HepG2 (cell line): ENCODE data around the gene EIF2AK2. TPM values are rescaled to one million over a fixed set of nuclear protein-coding genes. Genes with fewer than 3 reads are reported as not detected.

Source experiments
- CHD2 ChIP-seq: IDR thresholded peaks from 2 replicates; pipeline ENCODE4 v1.6.1; 2011; ENCODE audit warnings: low read depth, low read length, improper control_type of control experiment
- DNMT3B ChIP-seq: conservative IDR thresholded peaks from 2 replicates; pipeline ENCODE4 v1.6.1; 2016; ENCODE audit warnings: missing biosample characterization, control low read depth
- EP300 ChIP-seq, 3 experiments: sonication (generic) in 1 of 3; formaldehyde crosslinking in 1 of 3; IDR thresholded peaks; 2 replicates each; pipeline versions ENCODE4 v1.5.1 to v1.6.1; 2011 to 2020; ENCODE audit warnings: low read depth in 2 of 3, low read length in 2 of 3, borderline replicate concordance in 1 of 3, improper control_type of control experiment in 1 of 3, mild to moderate bottlenecking in 1 of 3, missing genetic modification reagents in 1 of 3, moderate library complexity in 1 of 3
- MAFK ChIP-seq, 2 experiments: IDR thresholded peaks in 1 of 2; conservative IDR thresholded peaks in 1 of 2; 2 replicates each; pipeline ENCODE4 v1.6.1; 2011; ENCODE audit warnings: improper control_type of control experiment in 2 of 2, low read length in 2 of 2
- SETDB1 ChIP-seq: sonication (generic); formaldehyde crosslinking; IDR thresholded peaks from 2 replicates; pipeline ENCODE4 v1.5.1; 2020; ENCODE audit warnings: missing genetic modification reagents, mild to moderate bottlenecking, borderline replicate concordance
- TBP ChIP-seq: sonication (generic); formaldehyde crosslinking; IDR thresholded peaks from 2 replicates; pipeline ENCODE4 v1.5.0; 2020; ENCODE audit warnings: missing genetic modification reagents
- ZFX ChIP-seq: sonication (generic); formaldehyde crosslinking; IDR thresholded peaks from 2 replicates; pipeline ENCODE4 v1.4.0; 2020; ENCODE audit warnings: mild to moderate bottlenecking, low read depth, missing genetic modification reagents, moderate library complexity
- ZNF24 ChIP-seq: fragments of 450-650 bp; IDR thresholded peaks from 2 replicates; pipeline ENCODE4 v1.6.1; 2017; ENCODE audit warnings: antibody characterized with exemption, mild to moderate bottlenecking
- ZNF281 ChIP-seq: sonication (generic); formaldehyde crosslinking; IDR thresholded peaks from 2 replicates; pipeline ENCODE4 v1.4.0; 2020; ENCODE audit warnings: missing genetic modification reagents, borderline replicate concordance
- ZNF354B ChIP-seq: sonication (generic); formaldehyde crosslinking; IDR thresholded peaks from 2 replicates; pipeline ENCODE4 v1.8.0; 2022; ENCODE audit warnings: mild to moderate bottlenecking, missing genetic modification reagents
- ZNF549 ChIP-seq: sonication (generic); formaldehyde crosslinking; IDR thresholded peaks from 2 replicates; pipeline ENCODE4 v1.5.0; 2020; ENCODE audit warnings: missing genetic modification reagents
- ZNF558 ChIP-seq: sonication (generic); formaldehyde crosslinking; IDR thresholded peaks from 2 replicates; pipeline ENCODE4 v1.9.0; 2022; ENCODE audit warnings: mild to moderate bottlenecking, missing genetic modification reagents, borderline replicate concordance
- polyA plus RNA-seq, 8 experiments: library from polyadenylated mRNA; depleted of rRNA in 3 of 8; stranded (reverse) in 7 of 8; unstranded in 1 of 8; fragments of >200 nt; fragmentation: Illumina TruSeq in 4 of 8; extraction: Trizol in 4 of 8; gene quantifications; 2 replicates each; pipeline versions ENCODE4 v1.2.1 to v1.2.3, GENCODE V29; 2011 to 2016; ENCODE audit warnings: low read depth in 4 of 8, missing spikeins in 1 of 8, mixed read lengths in 1 of 8; ENCODE audit not compliant: insufficient read depth in 1 of 8
- total RNA-seq, 5 experiments: library from RNA; depleted of rRNA; stranded (reverse); fragments of >200 nt; fragmentation: Illumina TruSeq; extraction: Trizol; gene quantifications; 2 replicates each; pipeline ENCODE4 v1.2.3, GENCODE V29; 2016; ENCODE audit warnings: low read depth in 1 of 5
- TF ChIP-seq, protein P1 (sequence below), 2 experiments: IDR thresholded peaks; 2 replicates each; pipeline ENCODE4 v1.6.1; 2011 to 2012; ENCODE audit warnings: low read length in 2 of 2, borderline replicate concordance in 1 of 2, low read depth in 1 of 2, mild to moderate bottlenecking in 1 of 2, moderate library complexity in 1 of 2
- TF ChIP-seq, protein P2 (sequence below): IDR thresholded peaks from 2 replicates; pipeline ENCODE4 v1.6.1; 2012; ENCODE audit warnings: low read length, improper control_type of control experiment
- TF ChIP-seq, protein P3 (sequence below): sonication (generic); formaldehyde crosslinking; IDR thresholded peaks from 2 replicates; pipeline ENCODE4 v1.8.0; 2022; ENCODE audit warnings: mild to moderate bottlenecking, missing genetic modification reagents, moderate library complexity

EIF2AK2 gene
- total and polyA plus RNA-seq, 2 of the 13 experiments (the other 11 are each of a cell fraction or from before 2014, with no cell fraction given): 10.2 to 26.1 TPM

- TF ChIP-seq ZNF558 (0 out of 2 replicates have a peak, but pooled peaks have one; percentile 82), ZNF549 (CRISPR knock-in tag) (no peak), MAFK (conservative IDR thresholded peaks at IDR 0.05 in 1 of 2, IDR thresholded peaks at IDR 0.05 in 1 of 2; ENCODE audit: low read length in 2 of 2) (no peak), ZNF24 (no peak), DNMT3B (0 out of 2 replicates have a peak, but pooled peaks have one; percentile 24), ZFX (CRISPR knock-in tag) (peak; percentile 100), SETDB1 (CRISPR knock-in tag) (no peak), ZNF354B (peak; percentile 52; the same call in 1 of the 2 replicates), TBP (CRISPR knock-in tag) (no peak), EP300 (IDR thresholded peaks at IDR 0.05; ENCODE audit: low read depth in 2 of 2, low read length in 2 of 2) (no peak; a peak in 1 of 4 replicates), EP300 (CRISPR knock-in tag; IDR thresholded peaks at IDR 0.05; ENCODE audit: borderline replicate concordance) (no peak), ZNF281 (CRISPR knock-in tag) (no peak; the same call in 1 of the 2 replicates), CHD2 (no peak)
- TF ChIP-seq, protein P1, sequence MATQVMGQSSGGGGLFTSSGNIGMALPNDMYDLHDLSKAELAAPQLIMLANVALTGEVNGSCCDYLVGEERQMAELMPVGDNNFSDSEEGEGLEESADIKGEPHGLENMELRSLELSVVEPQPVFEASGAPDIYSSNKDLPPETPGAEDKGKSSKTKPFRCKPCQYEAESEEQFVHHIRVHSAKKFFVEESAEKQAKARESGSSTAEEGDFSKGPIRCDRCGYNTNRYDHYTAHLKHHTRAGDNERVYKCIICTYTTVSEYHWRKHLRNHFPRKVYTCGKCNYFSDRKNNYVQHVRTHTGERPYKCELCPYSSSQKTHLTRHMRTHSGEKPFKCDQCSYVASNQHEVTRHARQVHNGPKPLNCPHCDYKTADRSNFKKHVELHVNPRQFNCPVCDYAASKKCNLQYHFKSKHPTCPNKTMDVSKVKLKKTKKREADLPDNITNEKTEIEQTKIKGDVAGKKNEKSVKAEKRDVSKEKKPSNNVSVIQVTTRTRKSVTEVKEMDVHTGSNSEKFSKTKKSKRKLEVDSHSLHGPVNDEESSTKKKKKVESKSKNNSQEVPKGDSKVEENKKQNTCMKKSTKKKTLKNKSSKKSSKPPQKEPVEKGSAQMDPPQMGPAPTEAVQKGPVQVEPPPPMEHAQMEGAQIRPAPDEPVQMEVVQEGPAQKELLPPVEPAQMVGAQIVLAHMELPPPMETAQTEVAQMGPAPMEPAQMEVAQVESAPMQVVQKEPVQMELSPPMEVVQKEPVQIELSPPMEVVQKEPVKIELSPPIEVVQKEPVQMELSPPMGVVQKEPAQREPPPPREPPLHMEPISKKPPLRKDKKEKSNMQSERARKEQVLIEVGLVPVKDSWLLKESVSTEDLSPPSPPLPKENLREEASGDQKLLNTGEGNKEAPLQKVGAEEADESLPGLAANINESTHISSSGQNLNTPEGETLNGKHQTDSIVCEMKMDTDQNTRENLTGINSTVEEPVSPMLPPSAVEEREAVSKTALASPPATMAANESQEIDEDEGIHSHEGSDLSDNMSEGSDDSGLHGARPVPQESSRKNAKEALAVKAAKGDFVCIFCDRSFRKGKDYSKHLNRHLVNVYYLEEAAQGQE (IDR thresholded peaks at IDR 0.05; ENCODE audit: borderline replicate concordance in 1 of 2, low read depth in 1 of 2, low read length in 2 of 2): no peak; a peak in 1 of 4 replicates
- TF ChIP-seq, protein P2, sequence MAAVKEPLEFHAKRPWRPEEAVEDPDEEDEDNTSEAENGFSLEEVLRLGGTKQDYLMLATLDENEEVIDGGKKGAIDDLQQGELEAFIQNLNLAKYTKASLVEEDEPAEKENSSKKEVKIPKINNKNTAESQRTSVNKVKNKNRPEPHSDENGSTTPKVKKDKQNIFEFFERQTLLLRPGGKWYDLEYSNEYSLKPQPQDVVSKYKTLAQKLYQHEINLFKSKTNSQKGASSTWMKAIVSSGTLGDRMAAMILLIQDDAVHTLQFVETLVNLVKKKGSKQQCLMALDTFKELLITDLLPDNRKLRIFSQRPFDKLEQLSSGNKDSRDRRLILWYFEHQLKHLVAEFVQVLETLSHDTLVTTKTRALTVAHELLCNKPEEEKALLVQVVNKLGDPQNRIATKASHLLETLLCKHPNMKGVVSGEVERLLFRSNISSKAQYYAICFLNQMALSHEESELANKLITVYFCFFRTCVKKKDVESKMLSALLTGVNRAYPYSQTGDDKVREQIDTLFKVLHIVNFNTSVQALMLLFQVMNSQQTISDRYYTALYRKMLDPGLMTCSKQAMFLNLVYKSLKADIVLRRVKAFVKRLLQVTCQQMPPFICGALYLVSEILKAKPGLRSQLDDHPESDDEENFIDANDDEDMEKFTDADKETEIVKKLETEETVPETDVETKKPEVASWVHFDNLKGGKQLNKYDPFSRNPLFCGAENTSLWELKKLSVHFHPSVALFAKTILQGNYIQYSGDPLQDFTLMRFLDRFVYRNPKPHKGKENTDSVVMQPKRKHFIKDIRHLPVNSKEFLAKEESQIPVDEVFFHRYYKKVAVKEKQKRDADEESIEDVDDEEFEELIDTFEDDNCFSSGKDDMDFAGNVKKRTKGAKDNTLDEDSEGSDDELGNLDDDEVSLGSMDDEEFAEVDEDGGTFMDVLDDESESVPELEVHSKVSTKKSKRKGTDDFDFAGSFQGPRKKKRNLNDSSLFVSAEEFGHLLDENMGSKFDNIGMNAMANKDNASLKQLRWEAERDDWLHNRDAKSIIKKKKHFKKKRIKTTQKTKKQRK: no peak
- TF ChIP-seq, protein P3, sequence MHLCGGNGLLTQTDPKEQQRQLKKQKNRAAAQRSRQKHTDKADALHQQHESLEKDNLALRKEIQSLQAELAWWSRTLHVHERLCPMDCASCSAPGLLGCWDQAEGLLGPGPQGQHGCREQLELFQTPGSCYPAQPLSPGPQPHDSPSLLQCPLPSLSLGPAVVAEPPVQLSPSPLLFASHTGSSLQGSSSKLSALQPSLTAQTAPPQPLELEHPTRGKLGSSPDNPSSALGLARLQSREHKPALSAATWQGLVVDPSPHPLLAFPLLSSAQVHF (CRISPR knock-in tag): no peak; the same call in 1 of the 2 replicates
Measured at GRCh38 chr2:37196320-37197195, 39.8 kb upstream of the EIF2AK2 start, which contains the start of gene CEBPZOS (continued).
